Fibroblast of skin of right biceps (primary cell): Measurements from ENCODE around the gene BICC1.
A peak's percentile ranks its signal among the peaks of the same experiment; 100 is the strongest.

ENCODE experiments used
- DNase-seq: peaks from one replicate; pipeline ENCODE4 v3.0.0-alpha.2; 2013

Gene BICC1

GRCh38 chr10:58753425-58753824 lies 240.8 kb downstream of the BICC1 start:
- no peak for DNase-seq

GRCh38 chr10:58754469-58755339 lies 242.0 kb downstream of the BICC1 start:
- peak; percentile 59 for DNase-seq

DNA sequence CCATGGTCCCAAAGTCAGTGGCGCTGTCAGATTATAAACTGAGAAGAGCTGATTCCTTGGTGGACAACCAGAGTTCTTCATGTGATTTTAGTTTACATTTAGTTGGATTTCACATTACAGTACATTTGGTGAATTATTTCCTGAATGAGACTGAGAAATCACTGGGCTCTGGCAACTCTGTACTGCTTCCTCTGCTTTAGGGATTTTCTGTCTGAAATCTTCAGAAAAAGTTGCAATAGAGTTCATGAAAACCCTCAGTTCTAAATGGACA lies 242.6 kb downstream of the BICC1 start:
- no peak for DNase-seq

DNA sequence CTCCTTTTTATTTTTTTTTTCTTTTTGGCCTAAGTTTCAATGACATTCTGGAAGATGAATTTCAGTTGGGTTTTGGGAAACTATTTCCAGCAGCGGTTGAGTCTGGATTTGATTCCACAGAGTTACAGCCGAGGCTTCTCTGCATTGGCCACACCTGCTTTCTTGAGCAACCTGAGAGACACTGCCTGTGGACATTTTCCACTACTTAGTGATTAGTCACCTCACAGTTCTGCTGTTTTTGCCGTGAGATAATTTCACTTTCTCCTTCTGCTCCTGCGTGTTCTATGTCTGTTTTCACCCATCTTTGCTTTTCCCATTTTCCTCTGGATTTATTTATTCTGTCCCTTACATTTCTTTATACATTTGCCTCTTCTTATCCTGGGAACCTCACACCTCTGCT lies 243.0 kb downstream of the BICC1 start:
- DNase-seq = peak; percentile 71

DNA sequence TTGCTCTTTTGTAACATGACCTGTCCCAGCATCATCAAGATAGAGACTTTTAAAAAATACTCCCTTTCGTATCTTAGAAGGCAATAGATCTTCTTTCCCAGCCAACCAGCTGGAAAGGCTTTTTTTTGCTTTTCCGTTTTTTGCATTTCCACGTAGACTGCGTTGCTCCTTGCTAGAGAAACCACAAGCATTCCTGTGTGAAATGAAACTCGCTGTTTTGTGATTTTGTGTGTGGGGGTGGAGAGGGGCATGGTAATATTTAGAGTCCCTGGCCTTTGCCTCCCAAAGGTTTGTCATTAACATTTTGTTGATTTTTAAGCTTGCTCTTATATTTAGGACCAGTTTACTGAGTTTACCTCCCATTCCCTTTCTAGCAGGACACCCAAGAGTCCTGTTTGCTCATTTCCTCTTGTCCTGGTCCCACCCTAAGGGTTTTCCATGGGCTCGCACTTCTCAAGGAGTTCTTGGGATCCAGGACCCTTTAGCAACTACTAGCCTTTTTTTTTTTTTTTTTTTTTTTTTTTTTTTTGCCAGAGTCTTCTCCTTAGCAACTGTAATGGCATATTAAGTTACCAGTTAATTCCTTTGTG lies 243.6 kb downstream of the BICC1 start:
- DNase-seq = peak; percentile 80

GRCh38 chr10:58757352-58758065 lies 244.8 kb downstream of the BICC1 start:
- no peak for DNase-seq

GRCh38 chr10:58758321-58758720 lies 245.6 kb downstream of the BICC1 start:
- DNase-seq = no peak

- no peak for DNase-seq
These were observed 251.5 kb downstream of the BICC1 start for GRCh38 chr10:58764087-58764747.

- no peak for DNase-seq
These were observed 253.2 kb downstream of the BICC1 start for GRCh38 chr10:58765910-58766309.

DNA sequence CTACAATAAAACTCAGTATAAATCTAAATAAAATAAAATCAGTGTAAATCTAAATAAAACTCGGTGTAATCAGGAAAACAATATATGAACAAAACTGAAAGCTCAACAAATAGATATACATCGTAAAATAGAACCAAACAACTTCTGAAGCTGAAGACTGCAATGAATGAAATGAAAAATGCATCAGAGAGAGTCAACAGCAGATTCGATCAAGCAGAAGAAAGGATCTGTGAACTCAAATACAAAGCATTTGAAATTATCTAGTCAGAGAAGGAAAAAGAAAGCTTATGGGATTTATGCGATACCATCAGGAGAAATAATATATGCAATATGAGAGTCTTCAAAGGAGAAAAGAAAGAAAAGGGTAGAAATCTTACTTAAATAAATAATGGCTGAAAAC lies 255.0 kb downstream of the BICC1 start:
- no peak for DNase-seq

GRCh38 chr10:58771863-58772262 lies 259.2 kb downstream of the BICC1 start:
- DNase-seq = no peak

DNA sequence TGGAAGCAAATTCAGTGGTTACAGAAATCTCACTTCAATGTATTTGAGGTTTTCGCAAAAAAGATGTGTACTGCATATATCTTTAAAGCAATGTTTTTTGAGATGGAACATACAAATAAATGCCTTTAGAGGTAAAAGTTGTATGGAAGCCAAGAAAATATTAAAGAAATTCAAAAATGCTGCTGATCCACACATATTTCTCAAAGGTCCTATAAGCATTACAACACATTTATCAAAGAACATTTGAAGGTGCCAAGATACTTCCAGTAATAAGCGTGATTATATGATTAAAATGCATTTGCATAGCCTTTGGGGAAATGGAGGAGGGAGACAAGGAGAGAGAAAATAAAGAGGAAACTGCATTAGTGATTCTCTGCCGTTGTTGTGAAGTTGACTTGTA lies 260.1 kb downstream of the BICC1 start:
- no peak for DNase-seq

DNA sequence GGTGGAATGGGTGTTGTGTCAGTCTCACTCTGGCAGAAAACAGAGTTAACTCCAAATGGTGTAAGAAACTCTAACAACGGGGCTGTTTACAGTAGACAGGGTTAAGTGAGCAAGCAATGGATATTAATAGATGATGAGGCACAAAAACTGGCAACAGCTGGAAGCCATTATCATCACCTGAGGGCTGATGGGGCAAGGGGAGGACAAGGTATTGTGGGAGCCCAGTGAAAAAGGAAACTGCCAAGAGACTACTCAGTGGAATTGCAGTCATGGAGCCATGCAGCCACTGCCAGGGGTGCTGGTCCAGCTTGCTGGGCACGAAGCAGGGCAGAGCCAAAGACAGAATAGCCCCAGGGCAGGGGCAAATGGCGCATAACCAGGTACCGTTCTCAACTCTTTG lies 260.7 kb downstream of the BICC1 start:
- no peak for DNase-seq

DNA sequence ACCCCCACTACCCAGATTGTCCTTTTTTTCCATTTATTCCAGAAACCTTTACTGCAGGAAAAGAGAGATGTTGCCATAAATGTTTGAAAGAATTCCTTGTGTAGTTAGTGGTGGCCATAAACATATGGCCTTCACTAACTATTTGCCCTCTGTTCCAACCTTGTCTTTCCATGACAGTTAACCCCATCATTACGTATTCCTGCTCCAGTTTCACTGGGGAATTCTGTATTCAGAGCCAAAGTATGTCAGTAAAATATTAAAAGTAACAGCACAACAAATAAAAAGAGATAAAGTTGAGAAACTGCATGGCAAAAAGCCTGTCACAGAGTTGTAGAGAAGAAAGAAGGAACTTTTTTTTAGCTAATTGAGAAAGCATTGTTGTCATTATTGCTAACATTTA lies 261.3 kb downstream of the BICC1 start:
- DNase-seq = no peak

DNA sequence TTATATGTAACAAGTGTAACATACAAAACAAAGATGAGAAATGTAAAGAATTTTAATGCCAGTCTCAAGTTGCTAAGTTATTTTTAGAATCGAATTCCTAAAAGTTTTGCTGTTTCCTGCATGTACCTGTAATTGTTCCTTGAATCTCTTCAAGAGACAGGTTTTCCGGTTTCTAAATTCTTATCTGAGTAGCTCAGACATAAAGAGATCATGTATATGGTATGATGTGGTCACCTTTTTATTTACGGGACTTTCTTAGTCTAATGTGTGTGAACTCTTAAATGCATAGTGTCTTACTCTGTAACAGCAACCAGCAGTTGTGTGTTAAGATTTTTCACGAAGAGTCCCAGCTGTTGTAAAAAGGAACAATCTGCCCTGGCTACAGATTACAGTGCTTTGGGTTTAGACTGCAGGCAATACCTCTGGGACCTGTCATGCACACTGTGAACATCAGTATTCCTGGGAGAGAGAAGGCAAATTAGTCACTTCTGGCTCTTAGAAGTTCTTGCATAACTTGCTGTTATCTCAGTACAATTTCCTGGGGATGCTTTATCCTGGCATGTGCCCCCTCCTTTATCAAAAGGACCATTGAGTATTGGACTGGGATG lies 263.4 kb downstream of the BICC1 start:
- peak; percentile 79 for DNase-seq

- no peak for DNase-seq
These were observed 264.1 kb downstream of the BICC1 start for GRCh38 chr10:58776568-58777318.

DNA sequence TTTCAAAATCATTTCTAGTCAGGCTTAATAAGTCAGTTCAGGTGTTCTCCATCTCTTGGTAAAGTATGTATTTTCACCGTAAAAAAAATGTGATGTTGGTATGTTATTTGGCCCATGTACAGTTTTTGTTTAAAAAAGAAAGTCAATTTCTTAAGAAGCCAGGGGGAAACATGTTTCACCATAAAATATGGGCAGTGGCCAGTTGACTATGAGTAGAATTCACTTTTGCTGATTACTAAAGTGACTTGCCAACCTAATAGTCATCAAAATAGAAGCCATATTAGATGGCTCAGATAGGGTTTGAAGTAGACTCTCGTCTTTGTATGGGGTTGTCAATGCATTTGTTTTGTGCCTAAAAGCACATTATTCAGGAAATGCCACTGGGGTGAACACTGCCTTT lies 266.3 kb downstream of the BICC1 start:
- DNase-seq = peak; percentile 21

GRCh38 chr10:58779594-58779993 lies 266.9 kb downstream of the BICC1 start:
- DNase-seq = no peak

DNA sequence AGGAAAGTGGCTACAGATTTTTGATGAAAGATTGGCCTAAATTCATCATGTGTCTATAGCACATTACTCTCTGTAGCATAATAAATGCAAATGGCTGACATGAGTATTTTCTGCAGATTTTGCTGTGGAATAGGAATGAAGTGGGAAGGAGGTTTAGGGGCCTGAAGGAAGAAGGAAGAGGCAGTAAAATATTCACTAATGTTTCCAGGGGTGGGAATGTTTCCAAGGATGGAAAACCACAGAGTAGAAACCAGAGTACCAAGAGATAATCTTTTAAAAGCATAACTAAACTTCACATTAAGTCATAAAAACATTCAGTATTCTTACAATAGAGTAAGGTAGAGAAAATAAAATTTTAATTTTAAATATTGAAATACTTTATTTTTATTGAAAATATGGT lies 267.8 kb downstream of the BICC1 start:
- peak; percentile 71 for DNase-seq

GRCh38 chr10:58781873-58782488 lies 269.3 kb downstream of the BICC1 start:
- peak; percentile 59 for DNase-seq

- peak; percentile 61 for DNase-seq
These were observed 270.5 kb downstream of the BICC1 start for GRCh38 chr10:58782876-58783851.
